CD4-positive, alpha-beta T cell treated with Interleukin-6 for 4 hours (primary cell): ENCODE measurements around the gene CEMIP2.

Source experiments
- DNase-seq: peaks from one replicate; pipeline ENCODE4 v3.0.0-alpha.2; 2020; ENCODE audit warnings: mixed read lengths

Gene CEMIP2

DNA sequence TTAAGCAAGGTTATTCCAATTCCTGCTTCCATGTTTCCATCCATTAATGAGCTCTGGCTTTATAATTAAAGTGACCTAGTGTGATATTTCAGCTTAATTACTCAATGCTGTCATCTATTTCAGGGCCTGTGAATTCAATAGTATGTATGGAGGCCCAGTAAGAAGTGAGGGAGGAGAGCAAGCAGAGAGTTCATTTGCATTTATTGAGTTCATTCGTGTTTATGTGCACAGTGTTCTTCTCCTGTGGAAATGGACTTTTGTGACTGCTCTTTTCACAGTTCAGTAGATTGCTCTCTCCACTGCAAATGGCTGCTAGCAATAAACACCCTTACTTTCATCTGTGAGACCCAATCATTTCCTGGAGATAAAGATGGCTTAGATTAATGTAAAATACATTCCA lies 130.9 kb downstream of the CEMIP2 start:
- no peak for DNase-seq

DNA sequence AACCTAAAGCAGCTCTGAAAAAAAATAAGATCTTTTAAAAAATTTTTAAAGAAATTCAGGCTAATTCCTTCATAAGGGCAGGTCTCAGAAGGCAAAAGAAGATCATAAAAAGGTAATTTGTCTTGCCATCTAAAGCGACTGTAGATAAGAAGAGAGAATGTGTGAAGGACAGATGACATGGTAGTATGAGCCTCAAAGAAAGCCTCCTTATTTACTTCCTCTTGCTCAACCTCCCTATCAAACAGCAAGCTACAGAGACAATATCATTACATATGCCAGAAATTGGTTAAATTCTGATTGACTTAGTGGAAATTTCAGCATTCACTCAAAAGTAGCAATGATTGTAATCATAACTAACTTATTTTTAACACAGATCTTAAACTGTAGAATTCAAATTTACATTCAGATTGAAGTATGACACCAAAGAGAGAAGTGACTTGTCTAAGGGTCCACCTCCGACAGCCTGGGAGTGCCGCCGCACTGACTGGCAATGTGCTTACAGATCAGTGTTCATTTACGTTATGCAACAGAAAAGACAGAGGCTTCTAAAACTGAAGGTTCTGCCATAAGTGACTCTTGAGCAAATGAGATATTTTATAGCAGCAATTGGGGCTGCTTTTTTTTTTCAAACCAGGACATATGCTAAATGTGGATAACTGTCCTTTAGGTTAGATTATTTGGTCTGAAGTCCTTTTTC lies 132.0 kb downstream of the CEMIP2 start:
- no peak for DNase-seq

DNA sequence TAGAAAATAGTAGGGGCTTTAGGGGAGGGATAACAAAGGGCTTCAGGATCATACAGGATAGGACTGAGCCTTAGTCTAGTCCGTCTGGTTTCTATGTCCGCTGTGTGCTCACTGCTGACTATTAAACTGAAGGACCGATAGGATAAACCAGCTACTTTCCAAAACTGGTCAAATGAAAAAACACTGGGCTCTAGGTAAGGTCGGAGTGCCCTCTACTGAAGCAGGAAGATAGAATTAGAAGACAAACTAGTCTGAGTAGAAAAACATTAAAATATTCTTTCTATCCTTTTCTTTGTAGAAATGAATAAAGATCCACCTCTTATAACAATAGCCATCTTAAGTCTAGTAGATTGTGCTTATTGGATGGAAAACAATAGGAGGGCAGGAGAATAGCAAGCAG lies 133.6 kb downstream of the CEMIP2 start:
- no peak for DNase-seq
